ENCODE results near the gene PPIL3. TPM values are rescaled to one million over a fixed set of nuclear protein-coding genes. Genes with fewer than 3 reads are reported as not detected.

PPIL3 gene
- total RNA-seq, 3 donors from 2014 or later = 16.4 to 42.4 (median 27.0) TPM

- H3K4me1 ChIP-seq = no peaks in the 10 kb centered on the region
- no peaks in the 10 kb centered on the region for H3K27me3 ChIP-seq
- peaks cover 10 to 14% of the 10 kb centered on the region in 2 donors for H3K9me3 ChIP-seq
- no peak for DNase-seq (ENCODE audit: low spot score in 2 of 2)
- H3K4me3 ChIP-seq = no peak overlapping the region
- H3K36me3 ChIP-seq = no peaks in the 10 kb centered on the region
- no peak overlapping the region for H3K27ac ChIP-seq
- intact Hi-C loops (cut with DNase I; ENCODE audit: low total_unique reads) = no loop called here
- TF ChIP-seq POLR2A (IDR thresholded peaks at IDR 0.05) (no peak), POLR2AphosphoS5 (IDR thresholded peaks at IDR 0.05) (no peak)
- TF ChIP-seq, protein P1, sequence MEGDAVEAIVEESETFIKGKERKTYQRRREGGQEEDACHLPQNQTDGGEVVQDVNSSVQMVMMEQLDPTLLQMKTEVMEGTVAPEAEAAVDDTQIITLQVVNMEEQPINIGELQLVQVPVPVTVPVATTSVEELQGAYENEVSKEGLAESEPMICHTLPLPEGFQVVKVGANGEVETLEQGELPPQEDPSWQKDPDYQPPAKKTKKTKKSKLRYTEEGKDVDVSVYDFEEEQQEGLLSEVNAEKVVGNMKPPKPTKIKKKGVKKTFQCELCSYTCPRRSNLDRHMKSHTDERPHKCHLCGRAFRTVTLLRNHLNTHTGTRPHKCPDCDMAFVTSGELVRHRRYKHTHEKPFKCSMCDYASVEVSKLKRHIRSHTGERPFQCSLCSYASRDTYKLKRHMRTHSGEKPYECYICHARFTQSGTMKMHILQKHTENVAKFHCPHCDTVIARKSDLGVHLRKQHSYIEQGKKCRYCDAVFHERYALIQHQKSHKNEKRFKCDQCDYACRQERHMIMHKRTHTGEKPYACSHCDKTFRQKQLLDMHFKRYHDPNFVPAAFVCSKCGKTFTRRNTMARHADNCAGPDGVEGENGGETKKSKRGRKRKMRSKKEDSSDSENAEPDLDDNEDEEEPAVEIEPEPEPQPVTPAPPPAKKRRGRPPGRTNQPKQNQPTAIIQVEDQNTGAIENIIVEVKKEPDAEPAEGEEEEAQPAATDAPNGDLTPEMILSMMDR (IDR thresholded peaks at IDR 0.05) = no peak
Measured at GRCh38 chr2:200839513-200839912, 49.4 kb downstream of the PPIL3 start.

GRCh38 chr2:200834701-200835100 lies 54.2 kb downstream of the PPIL3 start:
- H3K36me3 ChIP-seq = no peaks in the 10 kb centered on the region
- DNase-seq (ENCODE audit: low spot score in 2 of 2) = no peak
- intact Hi-C loops (cut with DNase I; ENCODE audit: low total_unique reads) = loop anchor here (5.0 kb wide), 1 partner anchor 1568 kb away; no protein-coding TSS in a partner anchor
- no peaks in the 10 kb centered on the region for H3K4me1 ChIP-seq
- no peak overlapping the region for H3K4me3 ChIP-seq
- no peak overlapping the region for H3K27ac ChIP-seq
- TF ChIP-seq POLR2AphosphoS5 (IDR thresholded peaks at IDR 0.05) (no peak), POLR2A (IDR thresholded peaks at IDR 0.05) (no peak)
- TF ChIP-seq, protein P1 (IDR thresholded peaks at IDR 0.05) = no peak
- peaks cover 10 to 14% of the 10 kb centered on the region in 2 donors for H3K9me3 ChIP-seq
- no peaks in the 10 kb centered on the region for H3K27me3 ChIP-seq

DNA sequence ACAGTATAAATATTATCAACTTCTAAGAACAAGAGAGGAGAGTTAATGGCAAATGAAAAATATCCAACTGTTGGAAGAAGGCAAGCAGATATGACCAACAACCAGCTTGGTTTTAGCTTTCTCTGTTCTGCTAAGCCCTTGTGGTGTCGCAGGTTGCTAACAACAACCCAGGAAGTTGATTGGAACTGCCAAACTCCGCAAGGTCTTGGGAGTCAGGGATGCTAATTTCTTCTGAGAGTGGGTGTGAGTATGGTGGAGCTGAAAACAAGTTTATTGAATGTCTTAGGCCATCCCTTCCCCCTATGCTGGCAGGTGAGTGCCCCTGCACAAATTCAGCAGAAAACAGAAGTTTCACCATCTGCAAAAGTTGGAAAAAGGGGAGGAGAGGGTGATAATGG lies 59.6 kb downstream of the PPIL3 start:
- DNase-seq (ENCODE audit: low spot score in 2 of 2) = no peak
- no peak for TF ChIP-seq POLR2A (IDR thresholded peaks at IDR 0.05)
- TF ChIP-seq, protein P1 (IDR thresholded peaks at IDR 0.05) = no peak
- TF ChIP-seq POLR2AphosphoS5 (IDR thresholded peaks at IDR 0.05) = no peak
- intact Hi-C loops (cut with DNase I; ENCODE audit: low total_unique reads) = no loop called here
- H3K9me3 ChIP-seq = no peaks in the 10 kb centered on the region
- no peaks in the 10 kb centered on the region for H3K4me1 ChIP-seq
- no peak overlapping the region for H3K4me3 ChIP-seq
- H3K27ac ChIP-seq = no peak overlapping the region
- H3K36me3 ChIP-seq = no peaks in the 10 kb centered on the region
- H3K27me3 ChIP-seq = no peaks in the 10 kb centered on the region

GRCh38 chr2:200828572-200829257 lies 60.2 kb downstream of the PPIL3 start:
- intact Hi-C loops (cut with DNase I; ENCODE audit: low total_unique reads) = no loop called here
- no peak for DNase-seq (ENCODE audit: low spot score in 2 of 2)
- H3K27ac ChIP-seq = no peak overlapping the region
- H3K4me3 ChIP-seq = no peak overlapping the region
- H3K27me3 ChIP-seq = no peaks in the 10 kb centered on the region
- no peaks in the 10 kb centered on the region for H3K36me3 ChIP-seq
- H3K4me1 ChIP-seq = no peaks in the 10 kb centered on the region
- H3K9me3 ChIP-seq = no peaks in the 10 kb centered on the region
- TF ChIP-seq POLR2AphosphoS5 (IDR thresholded peaks at IDR 0.05) = no peak
- TF ChIP-seq, protein P1 (IDR thresholded peaks at IDR 0.05) = no peak
- no peak for TF ChIP-seq POLR2A (IDR thresholded peaks at IDR 0.05)

DNA sequence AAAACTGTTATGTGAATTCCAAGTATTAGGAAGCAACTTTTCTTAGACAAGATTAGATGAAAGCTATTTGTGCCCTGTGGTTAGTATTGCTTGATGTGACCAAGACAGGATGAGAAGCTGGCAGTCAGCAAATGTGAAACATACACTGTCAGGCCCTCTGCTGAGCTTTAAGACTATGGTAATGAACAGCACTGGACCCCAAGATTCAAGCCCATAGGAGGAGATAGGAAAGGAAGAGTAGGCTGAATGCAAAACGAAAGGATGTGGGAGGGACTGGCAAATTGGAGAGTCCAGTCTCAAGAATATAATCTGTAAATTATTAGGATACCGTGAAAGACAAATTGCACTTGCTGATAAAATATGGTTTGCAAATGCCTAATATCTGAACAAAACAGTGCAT lies 60.8 kb downstream of the PPIL3 start:
- Histone ChIP-seq H3K4me1 (no peaks in the 10 kb centered on the region), H3K36me3 (no peaks in the 10 kb centered on the region), H3K27ac (no peak overlapping the region), H3K9me3 (no peaks in the 10 kb centered on the region), H3K4me3 (no peak overlapping the region), H3K27me3 (no peaks in the 10 kb centered on the region)
- no peak for DNase-seq (ENCODE audit: low spot score in 2 of 2)
- intact Hi-C loops (cut with DNase I; ENCODE audit: low total_unique reads) = no loop called here
- TF ChIP-seq POLR2A (IDR thresholded peaks at IDR 0.05) (no peak), POLR2AphosphoS5 (IDR thresholded peaks at IDR 0.05) (no peak)
- TF ChIP-seq, protein P1 (IDR thresholded peaks at IDR 0.05) = no peak

Measured in breast epithelium (tissue), 4 donors.